ENCODE data around the gene RAB25.

- no peak for TF ChIP-seq CTCF (conservative IDR thresholded peaks at IDR 0.05; ENCODE audit: low read depth, low read length)
- TF ChIP-seq EZH2phosphoT487 (IDR thresholded peaks at IDR 0.05; ENCODE audit: borderline replicate concordance, low read length), result no peak
- TF ChIP-seq EZH2 (IDR thresholded peaks at IDR 0.05; ENCODE audit: low read length, unreplicated experiment), result no peak
Observed at GRCh38 chr1:156112276-156113137, 51.5 kb downstream of the RAB25 start.

All from PC-3 (cell line).